Activated CD4-positive, alpha-beta T cell treated with anti-CD3 and anti-CD28 coated beads for 4 hours (primary cell): ENCODE data around the gene SH3BP1.
A peak's percentile ranks its signal among the peaks of the same experiment; 100 is the strongest.

Experiments
- DNase-seq, 2 donors: peaks; one replicate each; pipeline ENCODE4 v3.0.0-alpha.2; 2020

The SH3BP1 gene

GRCh38 chr22:37616201-37617083, 23.0 kb upstream of the SH3BP1 start:
- no peak for DNase-seq

DNA sequence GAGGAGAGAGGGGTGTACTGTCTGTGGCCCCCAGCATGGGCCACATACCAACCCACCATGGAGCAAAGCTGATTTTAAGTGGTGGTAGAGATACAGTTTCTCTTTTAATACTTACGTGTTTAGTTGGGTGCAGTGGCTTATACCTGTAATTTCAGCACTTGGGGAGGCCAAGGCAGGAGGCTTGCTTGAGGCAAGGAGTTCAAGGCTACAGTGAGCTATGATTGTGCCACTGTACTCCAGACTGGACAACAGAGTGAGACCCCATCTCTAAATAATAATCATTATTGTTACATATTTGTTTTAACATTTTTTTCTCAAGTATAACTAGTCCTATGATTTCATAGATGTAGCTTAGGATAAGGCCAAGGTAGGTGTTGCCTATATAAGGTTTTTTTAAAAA, 22.0 kb upstream of the SH3BP1 start:
- no peak for DNase-seq

- no peak for DNase-seq
These were observed 21.3 kb upstream of the SH3BP1 start for GRCh38 chr22:37618072-37618656.

- DNase-seq: no peak
These were observed 20.8 kb upstream of the SH3BP1 start for GRCh38 chr22:37618674-37619073.

- DNase-seq: no peak
These were observed 19.5 kb upstream of the SH3BP1 start for GRCh38 chr22:37619991-37620390.

DNA sequence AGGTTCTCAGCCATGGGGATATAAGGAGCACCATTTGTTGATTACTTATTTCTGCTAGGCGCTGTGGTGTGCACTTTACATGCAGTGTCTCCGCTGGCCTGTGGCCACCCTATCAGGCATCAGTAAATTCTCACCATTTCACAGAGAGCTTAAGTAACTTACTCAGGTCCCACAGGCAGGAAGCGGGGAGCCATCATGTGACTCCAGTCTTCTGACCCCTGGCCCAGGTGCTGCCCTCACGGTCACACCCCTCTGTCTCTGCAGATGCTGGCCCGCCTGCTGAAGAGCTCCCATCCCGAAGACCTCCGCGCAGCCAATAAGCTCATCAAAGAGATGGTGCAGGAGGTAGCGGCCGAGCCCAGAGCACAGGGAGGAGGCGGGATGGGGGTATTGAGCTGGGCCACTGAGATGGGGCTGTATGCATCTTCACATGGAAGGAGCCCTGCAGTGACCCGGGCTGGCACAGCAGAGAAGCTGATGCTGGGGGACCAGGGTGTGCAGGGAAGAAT, 18.1 kb upstream of the SH3BP1 start:
- DNase-seq: no peak

GRCh38 chr22:37623075-37624016, 16.1 kb upstream of the SH3BP1 start:
- DNase-seq: peak; percentile 69 to 73

GRCh38 chr22:37624017-37624365, 15.5 kb upstream of the SH3BP1 start:
- DNase-seq: no peak

- no peak for DNase-seq
These were observed 14.6 kb upstream of the SH3BP1 start for GRCh38 chr22:37624876-37625275.

GRCh38 chr22:37625737-37626136, 13.7 kb upstream of the SH3BP1 start:
- DNase-seq: no peak

GRCh38 chr22:37626144-37626543, 13.3 kb upstream of the SH3BP1 start:
- DNase-seq: no peak

GRCh38 chr22:37626556-37627075, 12.9 kb upstream of the SH3BP1 start:
- DNase-seq: no peak

DNA sequence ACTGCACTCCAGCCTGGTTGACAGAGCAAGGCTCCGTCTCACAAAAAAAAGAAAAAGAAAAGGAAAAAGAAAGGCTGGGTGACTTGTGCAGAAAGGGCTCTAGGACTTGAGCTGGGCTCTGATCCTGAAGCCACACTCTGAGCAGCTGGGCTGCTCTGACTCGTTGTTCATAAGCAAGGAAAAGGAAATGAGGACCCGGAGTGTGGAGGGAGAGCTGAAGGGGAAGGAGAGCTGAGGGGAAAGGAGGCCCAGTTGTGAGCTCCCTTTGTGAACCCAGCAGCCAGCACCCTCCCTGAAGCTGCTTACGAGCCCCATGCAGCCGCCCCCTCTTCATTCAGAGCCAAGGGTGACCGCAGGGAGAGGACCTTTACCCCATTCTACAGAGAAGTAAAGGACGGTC, 12.3 kb upstream of the SH3BP1 start:
- DNase-seq: no peak

DNA sequence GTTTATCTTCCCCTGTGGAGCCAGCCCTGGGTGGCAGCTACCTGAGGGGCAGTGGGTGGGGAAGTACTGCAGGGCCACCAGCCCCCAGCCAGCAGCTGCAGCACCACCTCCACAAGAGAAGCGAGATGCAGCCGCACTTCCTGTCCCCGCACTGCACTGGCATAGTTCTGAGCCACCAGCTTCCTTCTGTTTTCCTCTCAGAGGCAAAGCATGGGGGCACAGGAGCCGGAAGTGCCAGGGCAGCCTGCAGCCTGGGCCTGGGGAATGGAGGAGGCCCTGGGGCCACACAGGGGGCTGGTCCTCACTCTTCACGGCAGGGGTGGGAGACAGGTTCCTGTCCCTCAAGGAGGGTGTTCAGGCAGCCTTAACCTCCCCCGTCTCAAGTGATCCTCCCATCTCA, 11.9 kb upstream of the SH3BP1 start:
- DNase-seq: peak; percentile 39 to 57

- DNase-seq: no peak
These were observed 10.6 kb upstream of the SH3BP1 start for GRCh38 chr22:37628830-37629229.

GRCh38 chr22:37629928-37630327, 9.5 kb upstream of the SH3BP1 start:
- no peak for DNase-seq

GRCh38 chr22:37630839-37631435, 8.5 kb upstream of the SH3BP1 start:
- DNase-seq: no peak

DNA sequence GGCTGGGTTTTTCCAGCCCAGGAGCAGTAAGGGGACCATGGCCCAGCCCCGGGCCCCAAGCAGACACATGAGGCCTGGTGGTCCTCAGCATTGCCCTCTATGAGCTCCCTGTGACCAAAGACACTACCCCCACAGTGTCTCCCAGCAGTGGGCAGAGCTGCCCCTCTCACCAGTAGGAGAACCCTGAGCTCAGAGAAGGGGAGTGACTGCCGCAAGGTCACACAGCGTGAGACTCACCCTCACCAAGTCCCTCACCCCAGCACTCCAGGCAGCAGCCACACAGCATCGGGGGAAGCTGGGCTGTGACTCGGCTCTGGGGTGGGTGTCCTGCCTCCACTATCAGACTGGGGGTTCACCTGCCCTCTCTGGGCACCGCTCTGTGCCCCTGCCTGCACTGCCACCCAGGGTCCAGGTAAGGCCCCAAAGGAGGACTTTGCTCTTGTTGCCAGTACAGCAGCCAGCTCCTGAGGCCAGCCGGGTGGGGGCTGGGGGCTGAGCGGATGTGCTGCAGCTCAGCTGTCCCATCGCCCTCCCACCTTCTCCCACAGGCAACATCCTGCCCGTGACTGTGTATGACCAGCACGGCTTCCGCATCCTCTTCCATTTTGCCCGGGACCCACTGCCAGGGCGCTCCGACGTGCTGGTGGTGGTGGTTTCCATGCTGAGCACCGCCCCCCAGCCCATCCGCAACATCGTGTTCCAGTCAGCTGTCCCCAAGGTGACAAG, 7.9 kb upstream of the SH3BP1 start:
- no peak for DNase-seq

- DNase-seq: no peak
These were observed 7.0 kb upstream of the SH3BP1 start for GRCh38 chr22:37632174-37633088.

DNA sequence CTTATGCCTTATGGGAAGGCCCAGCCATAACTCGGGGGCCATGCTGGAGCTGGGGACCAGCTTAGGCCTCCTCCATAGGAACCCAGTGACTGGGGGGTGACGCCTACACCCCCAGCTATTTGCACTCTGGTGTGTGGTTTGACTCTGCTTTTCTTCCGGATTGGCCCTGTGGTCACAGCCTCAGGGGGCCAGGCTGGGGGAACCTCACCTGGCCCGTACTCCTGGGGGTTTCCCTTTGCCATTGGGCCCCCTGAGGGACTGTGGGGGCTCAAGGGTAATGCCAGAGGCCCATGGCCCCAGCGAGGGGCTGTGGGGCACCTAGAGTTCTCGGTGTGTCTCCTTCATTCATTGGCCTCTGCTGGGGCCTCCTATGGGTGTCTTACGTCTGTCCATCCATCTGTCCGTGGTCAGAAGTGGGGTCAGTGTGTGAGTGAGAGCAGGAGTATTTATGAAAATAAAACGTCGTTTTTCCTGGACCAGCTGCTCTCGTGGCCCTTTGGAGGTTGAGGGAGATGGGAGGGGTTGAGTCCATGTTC, 6.3 kb upstream of the SH3BP1 start:
- DNase-seq: no peak
